K562 (cell line): Measurements from ENCODE around the gene ANKRD12.
A peak's percentile ranks its signal among the peaks of the same experiment; 100 is the strongest.

Experiments
- JUND ChIP-seq, 2 experiments: IDR thresholded peaks; 2 replicates in 1 of 2; 3 replicates in 1 of 2; pipeline ENCODE4 v1.6.1; 2011; ENCODE audit warnings: borderline replicate concordance in 2 of 2, low read depth in 2 of 2, low read length in 2 of 2, improper control_type of control experiment in 1 of 2, missing biosample characterization in 1 of 2, missing genetic modification characterization in 1 of 2, missing genetic modification reagents in 1 of 2
- MAX ChIP-seq: sonication (generic); formaldehyde crosslinking; IDR thresholded peaks from 2 replicates; pipeline ENCODE4 v1.9.0; 2022; ENCODE audit warnings: mild to moderate bottlenecking, missing genetic modification reagents
- NR2C1 ChIP-seq, 2 experiments: fragments of 450-650 bp; IDR thresholded peaks; 2 replicates each; pipeline ENCODE4 v1.6.1; 2017; ENCODE audit warnings: mild to moderate bottlenecking in 2 of 2, antibody characterized with exemption in 1 of 2, inconsistent platforms in 1 of 2, missing compliant biosample characterization in 1 of 2, missing genetic modification characterization in 1 of 2
- SMAD3 ChIP-seq: fragments of 450-650 bp; formaldehyde crosslinking; conservative IDR thresholded peaks from 2 replicates; pipeline ENCODE4 v1.4.0; 2020; ENCODE audit warnings: mild to moderate bottlenecking
- THAP7 ChIP-seq: fragments of 250-450 bp; sonication (Bioruptor Pico); IDR thresholded peaks from 2 replicates; pipeline ENCODE4 v1.5.0; 2021
- ZNF589 ChIP-seq: fragments of 200-800 bp; sonication (Bioruptor generic); IDR thresholded peaks from 2 replicates; pipeline ENCODE4 v1.6.1; 2016; ENCODE audit warnings: low read depth, missing genetic modification characterization, missing compliant biosample characterization

GRCh38 chr18:9334329-9334972 lies 197.9 kb downstream of the ANKRD12 start, which contains the start of gene TWSG1:
- TF ChIP-seq ZNF589 (CRISPR knock-in tag) (no peak), SMAD3 (CRISPR knock-in tag) (no peak), JUND (IDR thresholded peaks at IDR 0.05; ENCODE audit: borderline replicate concordance, low read depth, low read length) (no peak), JUND (tag; IDR thresholded peaks at IDR 0.05; ENCODE audit: borderline replicate concordance, low read depth, low read length) (no peak), MAX (peak; percentile 9; the same call in 1 of the 2 replicates), NR2C1 (IDR thresholded peaks at IDR 0.05) (no peak), NR2C1 (tag; IDR thresholded peaks at IDR 0.05) (no peak), THAP7 (no peak)
